ENCODE results near the gene PPFIA1.

The PPFIA1 gene

GRCh38 chr11:70411713-70412452, 141.4 kb downstream of the PPFIA1 start:
- DNase-seq (ENCODE audit: low spot score) = no peak
- ATAC-seq (ENCODE audit: low read depth) = no peak
- peaks cover 93% of the 10 kb centered on the region for H3K36me3 ChIP-seq (ENCODE audit: low read depth)

GRCh38 chr11:70413151-70413550, 142.7 kb downstream of the PPFIA1 start:
- TF ChIP-seq CTCF (IDR thresholded peaks at IDR 0.05; ENCODE audit: poor library complexity, severe bottlenecking) = no peak
- H3K36me3 ChIP-seq (ENCODE audit: low read depth) = peaks cover 93% of the 10 kb centered on the region
- no peaks in the 10 kb centered on the region for H3K27me3 ChIP-seq (ENCODE audit: insufficient read depth, poor library complexity, severe bottlenecking)
- H3K4me3 ChIP-seq (ENCODE audit: severe bottlenecking) = no peak overlapping the region
- H3K27ac ChIP-seq (ENCODE audit: poor library complexity, severe bottlenecking) = no peak overlapping the region
- no peaks in the 10 kb centered on the region for H3K4me1 ChIP-seq (ENCODE audit: insufficient read depth, poor library complexity, severe bottlenecking)
- ATAC-seq (ENCODE audit: low read depth) = no peak
- H3K9me3 ChIP-seq (ENCODE audit: severe bottlenecking) = no peaks in the 10 kb centered on the region
- DNase-seq (ENCODE audit: low spot score) = no peak

More at GRCh38 chr11:70411713-70412452, 141.4 kb downstream of the PPFIA1 start:
- no peaks in the 10 kb centered on the region for H3K27me3 ChIP-seq (ENCODE audit: insufficient read depth, poor library complexity, severe bottlenecking)
- H3K4me3 ChIP-seq (ENCODE audit: severe bottlenecking) = no peak overlapping the region
- H3K4me1 ChIP-seq (ENCODE audit: insufficient read depth, poor library complexity, severe bottlenecking) = no peaks in the 10 kb centered on the region
- no peak overlapping the region for H3K27ac ChIP-seq (ENCODE audit: poor library complexity, severe bottlenecking)
- H3K9me3 ChIP-seq (ENCODE audit: severe bottlenecking) = no peaks in the 10 kb centered on the region
- TF ChIP-seq CTCF (IDR thresholded peaks at IDR 0.05; ENCODE audit: poor library complexity, severe bottlenecking) = no peak

- Histone ChIP-seq H3K27ac (ENCODE audit: poor library complexity, severe bottlenecking) (no peak overlapping the region), H3K27me3 (ENCODE audit: insufficient read depth, poor library complexity, severe bottlenecking) (no peaks in the 10 kb centered on the region), H3K36me3 (ENCODE audit: low read depth) (peaks cover 90% of the 10 kb centered on the region), H3K4me1 (ENCODE audit: insufficient read depth, poor library complexity, severe bottlenecking) (no peaks in the 10 kb centered on the region), H3K9me3 (ENCODE audit: severe bottlenecking) (no peaks in the 10 kb centered on the region), H3K4me3 (ENCODE audit: severe bottlenecking) (no peak overlapping the region)
- no peak for ATAC-seq (ENCODE audit: low read depth)
- no peak for DNase-seq (ENCODE audit: low spot score)
- no peak for TF ChIP-seq CTCF (IDR thresholded peaks at IDR 0.05; ENCODE audit: poor library complexity, severe bottlenecking)
Observed at GRCh38 chr11:70414341-70415100, 144.0 kb downstream of the PPFIA1 start.

GRCh38 chr11:70415191-70415590, 144.7 kb downstream of the PPFIA1 start:
- no peak for TF ChIP-seq CTCF (IDR thresholded peaks at IDR 0.05; ENCODE audit: poor library complexity, severe bottlenecking)
- Histone ChIP-seq H3K4me3 (ENCODE audit: severe bottlenecking) (no peak overlapping the region), H3K4me1 (ENCODE audit: insufficient read depth, poor library complexity, severe bottlenecking) (no peaks in the 10 kb centered on the region), H3K36me3 (ENCODE audit: low read depth) (peaks cover 90% of the 10 kb centered on the region), H3K9me3 (ENCODE audit: severe bottlenecking) (no peaks in the 10 kb centered on the region), H3K27me3 (ENCODE audit: insufficient read depth, poor library complexity, severe bottlenecking) (no peaks in the 10 kb centered on the region), H3K27ac (ENCODE audit: poor library complexity, severe bottlenecking) (no peak overlapping the region)
- DNase-seq (ENCODE audit: low spot score) = no peak
- no peak for ATAC-seq (ENCODE audit: low read depth)

All from RWPE2 (cell line).